Esophagus (tissue), 2 donors: ENCODE data around the gene CD69. TPM values are rescaled to one million over a fixed set of nuclear protein-coding genes. Genes with fewer than 3 reads are reported as not detected.

Experiments
- H3K27ac ChIP-seq, 2 donors: one replicate each; pipeline ENCODE4 v1.5.1; 2013; ENCODE audit warnings: low read depth in 2 of 2, mild to moderate bottlenecking in 2 of 2, inconsistent platforms in 1 of 2, low read length in 1 of 2, moderate library complexity in 1 of 2
- H3K27me3 ChIP-seq, 2 donors: one replicate each; pipeline ENCODE4 v1.6.1; 2013; ENCODE audit warnings: low read length in 2 of 2, control low read depth in 1 of 2, mild to moderate bottlenecking in 1 of 2; ENCODE audit not compliant: insufficient read depth in 2 of 2, control insufficient read depth in 1 of 2
- H3K36me3 ChIP-seq, 2 donors: one replicate each; pipeline ENCODE4 v1.6.1; 2013; ENCODE audit warnings: low read length in 1 of 2; ENCODE audit not compliant: control insufficient read depth in 2 of 2, insufficient read depth in 2 of 2
- H3K4me1 ChIP-seq, 2 donors: one replicate each; pipeline ENCODE4 v1.6.1; 2013; ENCODE audit warnings: low read length in 1 of 2; ENCODE audit not compliant: control insufficient read depth in 2 of 2, insufficient read depth in 2 of 2
- H3K4me3 ChIP-seq, 2 donors: one replicate each; pipeline ENCODE4 v1.5.1; 2013; ENCODE audit warnings: low read length in 2 of 2, mild to moderate bottlenecking in 2 of 2, low read depth in 1 of 2, moderate library complexity in 1 of 2
- H3K9me3 ChIP-seq, 2 donors: one replicate each; pipeline ENCODE4 v1.6.1; 2013; ENCODE audit warnings: mild to moderate bottlenecking in 2 of 2, low read depth in 1 of 2, low read length in 1 of 2, moderate library complexity in 1 of 2; ENCODE audit not compliant: control insufficient read depth in 2 of 2, insufficient read depth in 1 of 2
- WGBS, 2 donors: extraction: QIAGEN DNeasy Blood & Tissue Kit; methylation state at CpG; one replicate each; pipeline ENCODE4 v1.1.7; 2013; 5-methylcytosine and 5-hydroxymethylcytosine counted together
- polyA plus RNA-seq, 2 donors: library from polyadenylated mRNA; stranded (reverse); fragments of 200-250 nt; gene quantifications; one replicate each; pipeline ENCODE4 v1.2.3, GENCODE V29; 2013
- donor health status: healthy with polysubstance abuse.
- donor health status: Bipolar disorder and iron deficiency.

Gene CD69
- polyA plus RNA-seq, 2 donors, result 1.6 to 1.8 TPM

GRCh38 chr12:9796346-9796745, 35.6 kb upstream of the CD69 start:
- 63 to 77% methylated on average over 5 of the region's 5 CpGs for WGBS, 2 donors
- Histone ChIP-seq H3K27me3 (no peaks in the 10 kb centered on the region), H3K36me3 (no peaks in the 10 kb centered on the region), H3K9me3 (no peaks in the 10 kb centered on the region), H3K4me3 (no peak overlapping the region), H3K27ac (no peak overlapping the region), H3K4me1 (no peaks in the 10 kb centered on the region)

DNA sequence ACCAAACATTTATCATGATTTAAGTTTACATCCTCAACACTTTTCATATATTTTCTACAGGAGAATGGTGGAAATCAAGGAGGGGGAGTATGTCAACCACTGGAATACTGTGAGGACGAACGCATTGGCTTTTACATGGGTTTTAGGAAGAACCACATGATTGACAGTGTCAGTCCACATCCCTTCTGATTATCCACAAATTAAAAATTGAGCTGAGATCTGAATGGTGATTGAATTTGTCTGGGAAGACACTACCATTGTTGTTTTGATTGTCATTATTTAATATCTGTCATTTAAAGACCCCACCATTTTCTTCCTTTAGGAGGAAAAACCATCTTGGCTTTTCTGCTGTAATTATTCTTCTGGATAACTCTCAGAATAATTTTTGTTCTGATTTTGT, 35.2 kb upstream of the CD69 start:
- Histone ChIP-seq H3K4me3 (no peak overlapping the region), H3K27me3 (no peaks in the 10 kb centered on the region), H3K36me3 (no peaks in the 10 kb centered on the region), H3K4me1 (no peaks in the 10 kb centered on the region), H3K9me3 (no peaks in the 10 kb centered on the region), H3K27ac (no peak overlapping the region)
- 87 to 93% methylated on average over 2 of the region's 2 CpGs for WGBS, 2 donors

- no peaks in the 10 kb centered on the region for H3K36me3 ChIP-seq
- H3K4me1 ChIP-seq, result no peaks in the 10 kb centered on the region
- H3K27ac ChIP-seq, result no peak overlapping the region
- no peaks in the 10 kb centered on the region for H3K27me3 ChIP-seq
- WGBS, 2 donors, result 54 to 60% methylated on average over 2 of the region's 2 CpGs
- H3K9me3 ChIP-seq, result no peaks in the 10 kb centered on the region
- no peak overlapping the region for H3K4me3 ChIP-seq
Measured at GRCh38 chr12:9794484-9795093, 33.9 kb upstream of the CD69 start.

DNA sequence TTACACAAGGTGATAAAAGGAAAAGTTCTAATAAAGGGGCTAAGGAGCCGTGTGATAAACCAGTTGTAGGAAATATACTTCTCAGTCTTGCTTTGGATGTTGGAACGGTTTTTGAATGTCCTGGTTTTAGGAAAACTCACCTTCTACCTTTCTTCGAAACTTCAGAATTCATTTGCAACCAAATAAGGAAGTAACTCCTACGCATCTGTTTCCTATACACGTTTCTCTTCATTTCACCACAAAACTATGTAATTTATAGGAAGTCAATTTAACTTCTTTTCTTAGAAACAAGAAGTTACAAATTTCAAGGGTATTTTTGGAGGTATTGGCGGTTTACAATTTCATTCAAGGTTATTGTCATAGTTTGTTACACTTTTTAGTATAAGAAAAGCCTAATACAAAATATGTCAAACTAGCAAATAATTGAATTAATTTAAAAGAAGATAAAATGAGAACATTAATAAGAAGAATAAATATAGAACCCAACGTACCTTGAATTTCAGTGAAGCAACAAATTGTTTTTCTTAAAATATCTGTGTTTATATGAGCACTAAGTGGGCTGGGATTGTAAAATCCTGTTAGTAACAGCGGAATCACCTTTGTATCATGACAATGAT, 33.2 kb upstream of the CD69 start:
- WGBS, 2 donors, result 67 to 73% methylated on average over 8 of the region's 8 CpGs
- H3K27ac ChIP-seq, result no peak overlapping the region
- no peaks in the 10 kb centered on the region for H3K36me3 ChIP-seq

GRCh38 chr12:9792961-9793617, 32.4 kb upstream of the CD69 start:
- Histone ChIP-seq H3K36me3 (no peaks in the 10 kb centered on the region), H3K27ac (no peak overlapping the region), H3K27me3 (no peaks in the 10 kb centered on the region), H3K4me3 (no peak overlapping the region), H3K9me3 (no peaks in the 10 kb centered on the region), H3K4me1 (no peaks in the 10 kb centered on the region)
- WGBS, 2 donors, result 79% methylated on average over 2 of the region's 2 CpGs

More for the DNA sequence above, 33.2 kb upstream of the CD69 start:
- Histone ChIP-seq H3K4me1 (no peaks in the 10 kb centered on the region), H3K4me3 (no peak overlapping the region), H3K27me3 (no peaks in the 10 kb centered on the region), H3K9me3 (no peaks in the 10 kb centered on the region)

DNA sequence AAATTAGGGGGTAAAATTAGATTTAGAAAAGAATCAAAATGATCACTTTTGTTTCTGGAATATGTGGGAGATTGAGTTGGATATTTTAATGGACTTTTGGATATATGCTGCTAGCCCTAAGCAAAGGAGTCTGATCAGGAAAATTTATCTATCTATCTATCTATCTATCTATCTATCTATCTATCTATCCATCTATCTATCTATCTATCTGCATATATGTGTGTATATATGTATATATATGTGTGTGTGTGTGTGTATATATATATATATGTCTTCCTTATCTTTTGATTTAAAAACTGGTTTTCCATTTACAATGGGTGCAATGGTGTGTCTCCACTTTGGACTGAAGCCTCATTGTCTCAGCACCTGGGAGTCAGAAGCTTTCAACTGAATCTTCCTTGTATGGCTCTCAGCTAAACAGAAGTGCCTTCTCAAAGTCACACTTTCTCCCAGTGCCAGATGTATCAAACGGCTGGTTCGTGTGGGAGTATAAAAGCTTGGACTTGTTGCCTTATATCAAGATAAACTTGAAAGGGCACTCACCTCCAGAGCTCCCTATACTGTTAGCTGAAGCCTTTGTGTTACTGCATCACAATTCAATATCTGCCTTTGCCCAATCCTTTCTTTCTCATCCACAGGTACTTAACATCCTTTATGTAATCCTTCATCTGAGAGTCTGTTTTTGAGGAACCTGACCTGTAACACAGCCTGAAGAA, 31.6 kb upstream of the CD69 start:
- Histone ChIP-seq H3K9me3 (no peaks in the 10 kb centered on the region), H3K27ac (no peak overlapping the region)
- 23 to 69% methylated on average over 2 of the region's 2 CpGs for WGBS, 2 donors

GRCh38 chr12:9786726-9787717, 26.3 kb upstream of the CD69 start:
- Histone ChIP-seq H3K27ac (no peak overlapping the region), H3K36me3 (no peaks in the 10 kb centered on the region), H3K4me1 (no peaks in the 10 kb centered on the region), H3K4me3 (no peak overlapping the region), H3K9me3 (no peaks in the 10 kb centered on the region), H3K27me3 (no peaks in the 10 kb centered on the region)
- 74 to 82% methylated on average over 6 of the region's 6 CpGs for WGBS, 2 donors

More for the DNA sequence above, 31.6 kb upstream of the CD69 start:
- H3K36me3 ChIP-seq, result no peaks in the 10 kb centered on the region
- no peaks in the 10 kb centered on the region for H3K27me3 ChIP-seq
- H3K4me3 ChIP-seq, result no peak overlapping the region
- no peaks in the 10 kb centered on the region for H3K4me1 ChIP-seq

DNA sequence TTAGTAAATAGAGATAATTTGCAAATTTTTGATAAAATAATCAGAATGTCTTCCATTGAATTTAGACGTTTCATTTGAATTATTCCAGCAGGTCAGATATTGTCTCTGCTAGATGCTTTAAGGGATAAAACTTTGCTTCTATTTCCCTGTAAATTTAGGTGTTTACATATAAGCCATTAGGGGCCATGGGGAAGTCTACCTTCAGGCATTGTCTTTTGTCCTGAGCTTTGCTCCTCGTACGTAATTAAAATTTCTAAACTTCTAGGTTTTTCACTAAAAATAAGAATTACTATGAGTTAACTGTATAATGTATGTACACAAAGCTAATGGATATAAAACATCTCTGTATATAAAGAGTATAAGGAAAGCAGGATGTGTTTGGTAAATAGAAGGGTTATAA, 24.1 kb upstream of the CD69 start:
- WGBS, 2 donors, result 68 to 72% methylated on average over 3 of the region's 3 CpGs
- Histone ChIP-seq H3K4me3 (no peak overlapping the region), H3K27ac (no peak overlapping the region), H3K27me3 (no peaks in the 10 kb centered on the region), H3K36me3 (no peaks in the 10 kb centered on the region), H3K9me3 (no peaks in the 10 kb centered on the region), H3K4me1 (no peaks in the 10 kb centered on the region)

- no peaks in the 10 kb centered on the region for H3K36me3 ChIP-seq
- H3K27me3 ChIP-seq, result no peaks in the 10 kb centered on the region
- no peaks in the 10 kb centered on the region for H3K4me1 ChIP-seq
- no peaks in the 10 kb centered on the region for H3K9me3 ChIP-seq
- no peak overlapping the region for H3K4me3 ChIP-seq
- H3K27ac ChIP-seq, result no peak overlapping the region
- 88 to 91% methylated on average over 2 of the region's 2 CpGs for WGBS, 2 donors
Measured at GRCh38 chr12:9784326-9784725, 23.6 kb upstream of the CD69 start.
